GM18870 (cell line): ENCODE measurements around the gene PLD6.
"Not testable (repeated sequence)": the region's sequence is repeated elsewhere in the genome, so short reads cannot be mapped to it uniquely, and the experiment has no call there.

Experiments used
- ATAC-seq: cut with Tn5 transposase; IDR thresholded peaks from one replicate; pipeline ENCODE4 v1.9.1; 2021; ENCODE audit warnings: moderate library complexity; ENCODE audit not compliant: unreplicated experiment

Gene PLD6, protein sequence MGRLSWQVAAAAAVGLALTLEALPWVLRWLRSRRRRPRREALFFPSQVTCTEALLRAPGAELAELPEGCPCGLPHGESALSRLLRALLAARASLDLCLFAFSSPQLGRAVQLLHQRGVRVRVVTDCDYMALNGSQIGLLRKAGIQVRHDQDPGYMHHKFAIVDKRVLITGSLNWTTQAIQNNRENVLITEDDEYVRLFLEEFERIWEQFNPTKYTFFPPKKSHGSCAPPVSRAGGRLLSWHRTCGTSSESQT

DNA sequence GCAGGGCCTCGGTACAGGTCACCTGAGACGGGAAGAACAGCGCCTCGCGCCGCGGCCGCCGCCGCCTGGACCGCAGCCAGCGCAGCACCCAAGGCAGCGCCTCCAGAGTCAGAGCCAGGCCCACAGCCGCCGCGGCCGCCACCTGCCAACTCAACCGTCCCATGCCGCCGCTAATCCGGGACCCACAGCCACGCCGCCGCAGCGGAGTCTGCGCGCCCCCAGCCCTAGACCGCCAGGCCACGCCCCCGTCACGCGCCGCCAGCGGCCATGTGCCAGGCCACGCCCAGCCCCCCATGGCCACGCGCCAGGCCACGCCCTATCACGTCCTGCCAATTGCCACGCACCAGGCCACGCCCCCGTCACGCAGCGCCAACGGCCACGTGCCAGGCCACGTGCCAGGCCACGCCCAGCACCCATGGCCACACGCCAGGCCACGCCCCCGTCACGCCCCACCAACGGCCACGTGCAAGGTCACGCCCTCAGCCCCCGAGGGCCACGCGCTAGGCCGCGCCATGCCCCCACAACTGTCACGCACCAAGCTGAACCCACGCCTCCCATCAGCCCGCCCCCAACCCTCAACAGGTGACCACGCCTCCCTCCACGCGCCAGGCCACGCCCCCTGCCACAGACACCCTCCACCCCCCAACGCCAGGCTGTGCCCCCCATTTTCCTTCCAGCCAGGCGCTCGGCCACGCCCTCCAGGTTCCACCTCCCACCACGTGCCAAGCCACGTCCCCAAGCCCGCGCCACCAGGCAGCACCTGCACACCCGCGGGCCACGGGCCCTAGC, at the start of gene PLD6:
TSS of gene PLD6 (minus strand) at position 210 of the 789 bp plus-strand sequence. CDS start at position 163, 47 bp downstream.
- no peak for ATAC-seq

- ATAC-seq, result not testable (repeated sequence)
These were observed 49.6 kb upstream of the PLD6 start for GRCh38 chr17:17255689-17256088.

DNA sequence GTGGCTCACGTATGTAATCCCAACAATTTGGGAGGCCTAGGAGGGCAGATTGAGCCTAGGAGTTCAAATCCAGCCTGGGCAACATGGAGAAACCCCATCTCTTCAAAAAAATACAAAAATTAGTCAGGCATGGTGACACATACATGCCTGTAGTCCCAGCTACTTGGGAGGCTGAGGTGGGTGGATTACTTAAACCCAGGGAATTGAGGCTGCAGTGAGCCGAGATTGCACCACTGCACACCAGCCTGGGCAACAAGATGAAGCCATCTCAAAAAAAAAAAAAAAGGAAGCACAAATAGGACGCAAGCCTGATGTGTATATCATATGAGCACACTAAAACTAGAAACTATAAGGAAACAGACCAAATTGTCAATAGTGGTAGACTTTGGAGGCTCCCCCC, 47.9 kb upstream of the PLD6 start:
- no peak for ATAC-seq

- no peak for ATAC-seq
These were observed 47.3 kb upstream of the PLD6 start for GRCh38 chr17:17253406-17253805.

DNA sequence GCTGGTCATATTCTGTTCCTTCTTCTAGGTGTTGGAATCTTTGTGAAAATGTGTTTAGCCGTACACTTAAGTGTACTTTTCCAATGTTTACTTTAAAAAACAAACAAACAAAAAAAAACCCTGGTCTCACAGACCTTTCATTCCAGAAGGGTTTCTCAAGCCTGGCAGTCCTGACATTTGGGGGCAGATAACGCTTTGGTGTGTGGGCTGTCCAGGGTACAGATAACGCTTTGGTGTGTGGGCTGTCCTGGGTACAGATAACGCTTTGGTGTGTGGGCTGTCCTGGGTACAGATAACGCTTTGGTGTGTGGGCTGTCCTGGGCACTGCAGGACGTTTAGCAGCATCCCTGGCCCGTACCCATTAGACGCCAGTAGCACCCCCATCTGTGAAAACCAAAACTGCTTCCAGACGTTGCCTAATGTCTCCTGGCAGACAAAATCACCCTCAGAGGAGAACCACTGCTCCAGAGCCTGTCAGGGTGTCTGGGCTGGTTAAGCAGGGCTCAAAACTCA, 46.1 kb upstream of the PLD6 start:
- no peak for ATAC-seq

DNA sequence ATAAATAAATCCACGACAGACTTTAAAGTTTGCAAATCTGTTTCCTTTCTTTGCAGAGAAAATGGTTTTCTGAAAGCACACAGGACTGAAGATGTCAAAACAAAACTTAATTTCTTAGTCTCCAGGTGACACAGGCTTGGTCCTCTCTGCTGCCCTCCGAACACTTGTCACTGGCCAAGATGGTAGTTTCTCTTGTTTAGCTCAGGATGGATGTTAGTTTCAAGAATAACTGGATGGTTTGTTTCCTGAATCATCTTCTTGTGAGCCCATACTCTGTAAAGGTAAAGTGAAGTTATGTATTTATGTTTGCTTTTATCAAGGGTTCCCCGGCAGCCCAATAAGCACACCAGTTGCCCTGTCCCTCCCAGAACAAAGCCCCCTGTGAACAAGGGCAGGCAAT, 40.7 kb upstream of the PLD6 start:
- ATAC-seq, result no peak

GRCh38 chr17:17243163-17243562, 37.0 kb upstream of the PLD6 start:
- no peak for ATAC-seq

GRCh38 chr17:17242246-17242645, 36.1 kb upstream of the PLD6 start:
- no peak for ATAC-seq

DNA sequence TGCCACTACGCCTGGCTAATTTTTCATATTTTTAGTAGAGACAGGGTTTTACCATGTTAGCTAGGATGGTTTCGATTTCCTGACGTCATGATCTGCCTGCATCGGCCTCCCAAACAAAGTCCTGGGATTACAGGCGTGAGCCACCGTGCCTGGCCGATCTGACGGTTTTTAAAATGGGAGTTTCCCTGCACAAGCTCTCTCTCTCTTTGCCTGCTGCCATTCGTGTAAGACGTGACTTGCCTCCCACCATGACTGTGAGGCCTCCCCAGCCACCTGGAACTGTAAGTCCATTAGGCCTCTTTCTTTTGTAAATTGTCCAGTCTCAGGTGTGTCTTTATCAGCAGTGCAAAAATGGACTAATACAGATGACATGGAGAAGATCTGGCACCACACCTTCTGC, 35.5 kb upstream of the PLD6 start:
- no peak for ATAC-seq

GRCh38 chr17:17239832-17240231, 33.7 kb upstream of the PLD6 start:
- ATAC-seq, result no peak

- ATAC-seq, result peak; percentile 61
These were observed 31.1 kb upstream of the PLD6 start, which contains the start of gene FLCN for GRCh38 chr17:17237026-17237799. Gene FLCN (minus strand): TSS chr17:17237168. CDS start chr17:17228137, 9,031 bp downstream.

DNA sequence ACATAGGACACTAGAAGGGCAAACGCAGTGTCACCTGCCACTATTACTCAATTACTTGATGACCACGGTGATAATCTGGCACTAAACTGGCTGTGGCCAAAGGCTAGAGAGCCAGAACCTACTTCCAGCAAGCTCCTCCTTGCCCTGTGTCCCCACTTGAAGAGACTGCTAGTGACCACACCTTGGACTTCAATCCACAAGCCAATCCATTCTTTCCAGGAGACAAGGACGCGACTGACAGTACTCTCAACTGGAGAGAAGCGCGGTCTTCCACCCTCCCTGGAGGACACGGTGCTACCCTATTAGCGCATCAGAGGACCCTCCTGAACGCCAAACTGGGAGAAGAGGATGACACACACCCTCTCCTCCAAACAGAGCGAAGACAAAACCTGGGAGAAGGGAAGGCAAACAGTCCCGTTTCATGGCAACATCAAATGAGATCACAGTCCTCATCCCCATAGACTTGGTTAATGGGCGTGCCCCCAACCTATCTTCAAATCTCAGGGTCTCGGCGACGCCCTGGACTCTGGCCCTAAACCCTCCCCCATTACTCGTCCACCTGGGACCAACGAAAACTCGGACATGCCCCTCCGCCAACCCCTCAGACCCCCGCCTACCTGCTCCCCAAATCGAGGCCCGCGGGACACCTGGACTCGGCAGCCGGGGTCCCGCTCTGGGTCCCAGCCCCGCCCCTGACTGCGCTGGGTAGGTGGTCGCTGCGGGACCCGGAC, 30.3 kb upstream of the PLD6 start:
- no peak for ATAC-seq

DNA sequence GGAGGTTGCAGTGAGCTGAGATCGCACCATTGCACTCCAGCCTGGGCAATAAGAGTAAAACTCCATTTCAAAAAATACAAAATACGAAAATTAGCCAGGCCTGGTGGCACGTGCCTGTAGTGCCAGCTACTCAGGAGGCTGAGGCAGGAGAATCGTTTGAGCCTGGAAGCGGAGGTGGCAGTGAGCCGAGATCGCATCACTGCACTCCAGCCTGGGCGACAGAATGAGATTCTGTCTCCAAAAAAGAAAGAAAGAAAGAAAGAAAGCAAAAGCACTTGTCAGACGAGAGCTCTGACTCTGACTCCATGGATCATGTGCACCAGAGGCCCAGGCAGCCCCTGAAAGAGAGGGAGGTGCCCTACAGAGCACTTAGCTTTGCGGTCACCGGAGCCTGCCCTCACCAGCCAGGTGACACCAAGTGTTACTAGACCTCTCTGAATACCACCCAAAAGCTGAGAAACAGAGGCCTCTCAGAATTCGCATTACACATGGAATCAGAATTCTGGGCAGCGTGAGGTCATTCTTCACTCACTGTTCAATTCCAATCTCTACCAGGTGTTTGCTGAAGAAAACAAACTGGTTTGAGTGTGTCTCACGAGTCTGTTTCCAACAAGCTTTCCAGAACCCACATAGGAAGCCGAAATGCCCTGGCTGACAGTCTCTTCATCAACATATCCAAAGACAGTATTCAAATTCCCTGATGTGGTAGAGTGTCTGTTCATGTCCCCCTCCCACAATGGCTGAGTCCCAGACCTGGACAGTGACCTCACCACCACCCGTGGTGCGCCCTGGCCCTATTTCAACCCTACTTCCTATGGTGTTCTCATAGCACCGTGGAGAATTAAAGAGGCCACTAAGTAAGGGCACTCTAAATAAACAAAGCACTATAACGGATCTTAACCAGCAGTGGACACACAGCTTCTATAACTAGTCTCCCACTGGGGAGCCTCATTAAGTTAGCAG, 29.4 kb upstream of the PLD6 start:
- no peak for ATAC-seq

DNA sequence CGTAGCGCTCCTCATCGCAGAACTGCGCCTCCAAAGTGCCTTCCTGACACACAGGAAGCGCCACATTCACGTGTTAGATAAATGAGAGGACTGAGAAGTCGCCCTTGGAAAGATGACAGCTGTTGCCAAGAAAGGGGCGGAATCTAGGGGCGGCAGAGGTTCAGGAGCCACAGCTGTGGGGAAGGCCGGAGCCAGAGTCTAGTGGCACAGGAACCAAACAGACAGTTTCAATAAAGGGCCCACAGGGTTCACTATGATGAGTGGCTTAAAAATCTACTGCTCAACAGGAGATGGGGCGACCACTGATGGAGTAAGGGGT, 26.1 kb upstream of the PLD6 start:
- ATAC-seq, result no peak

DNA sequence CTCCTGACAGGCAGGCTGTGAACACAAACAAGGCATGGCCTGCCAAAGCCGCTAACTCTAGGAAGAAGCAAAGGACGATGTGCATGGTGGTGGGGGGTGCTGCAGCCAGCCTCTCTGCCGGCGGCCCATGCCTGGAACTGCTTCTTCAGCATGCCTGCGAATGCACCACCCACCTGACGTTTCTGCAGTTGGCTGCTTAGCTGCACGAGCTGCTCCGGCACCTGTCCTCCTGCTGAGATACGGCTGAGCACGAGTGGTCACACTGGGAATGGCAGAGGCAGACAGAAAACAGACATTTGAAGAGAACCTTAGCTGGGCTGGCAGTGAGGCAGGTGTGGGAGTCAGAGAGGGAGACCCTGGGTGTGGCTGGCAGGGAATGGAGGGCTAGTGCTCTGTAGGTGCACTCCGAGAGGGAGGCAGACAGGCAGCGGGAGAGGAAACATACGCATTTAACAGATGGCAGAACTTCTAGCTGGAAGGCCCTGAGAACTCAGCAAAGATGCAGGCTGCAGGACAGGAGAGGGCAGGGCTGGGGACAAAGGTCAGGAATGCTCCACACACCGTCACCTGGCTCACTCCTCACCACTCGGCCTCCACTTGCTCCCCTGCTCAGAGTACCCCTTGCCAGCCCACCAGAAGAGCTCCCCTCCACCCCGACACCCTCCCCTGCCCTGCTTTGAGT, 25.6 kb upstream of the PLD6 start:
- ATAC-seq, result no peak

DNA sequence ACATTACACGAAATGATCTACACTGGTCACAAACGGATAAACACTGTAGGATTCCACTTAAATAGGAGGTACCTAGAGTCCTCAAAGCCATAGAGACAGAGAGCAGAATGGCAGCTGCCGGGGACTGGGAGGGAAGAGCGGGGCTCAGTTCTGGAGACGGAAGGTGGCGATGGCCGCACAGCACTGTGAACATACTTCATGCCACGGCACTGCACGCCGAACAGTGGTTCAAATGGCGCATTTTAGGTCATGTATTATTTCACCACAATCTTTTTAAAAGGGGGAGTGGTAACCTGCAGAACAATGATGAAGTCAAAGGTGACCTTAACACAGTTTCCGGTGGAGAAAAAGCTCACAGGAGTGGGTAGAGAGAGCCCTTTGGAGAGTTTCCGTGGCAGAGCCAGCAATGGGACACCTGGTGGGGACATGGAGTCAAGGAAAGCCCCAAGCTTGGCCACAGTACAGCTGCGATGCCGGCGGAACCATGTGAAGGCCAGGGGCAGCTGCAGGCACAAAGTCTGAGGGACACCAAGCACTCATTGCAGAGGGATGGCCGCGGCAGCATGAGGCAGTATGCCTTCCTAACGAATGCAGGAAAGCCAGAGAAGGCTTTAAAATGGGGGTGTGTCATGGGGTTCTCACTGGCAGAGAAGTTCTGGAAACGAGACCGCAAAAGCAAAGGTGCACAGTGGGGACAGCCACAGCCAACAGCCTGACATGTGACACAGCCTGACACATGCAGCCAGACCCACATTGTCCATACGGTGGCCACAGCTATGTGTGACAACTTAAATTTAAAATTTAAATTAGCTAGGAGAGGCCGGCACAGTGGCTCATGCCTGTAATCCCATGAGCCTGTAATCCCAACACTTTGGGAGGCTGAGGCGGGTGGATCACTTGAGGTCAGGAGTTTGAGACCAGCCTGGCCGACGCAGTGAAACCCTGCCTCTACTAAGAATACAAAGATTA, 23.6 kb upstream of the PLD6 start:
- ATAC-seq, result no peak

- no peak for ATAC-seq
These were observed 22.6 kb upstream of the PLD6 start for GRCh38 chr17:17228521-17229279.
